K562 (cell line): ENCODE measurements around the gene RNASEH2A. TPM values are rescaled to one million over a fixed set of nuclear protein-coding genes. Genes with fewer than 3 reads are reported as not detected.
A peak's percentile ranks its signal among the peaks of the same experiment; 100 is the strongest.

Experiments
- ELF4 ChIP-seq: fragments of 450-650 bp; formaldehyde crosslinking; IDR thresholded peaks from 2 replicates; pipeline ENCODE4 v1.4.0; 2022; ENCODE audit warnings: missing genetic modification characterization
- EZH2 ChIP-seq: IDR thresholded peaks from 2 replicates; pipeline ENCODE4 v1.6.1; 2012; ENCODE audit warnings: low read depth, mild to moderate bottlenecking, inconsistent platforms, low read length, borderline replicate concordance
- JUNB ChIP-seq: fragments of 450-650 bp; formaldehyde crosslinking; conservative IDR thresholded peaks from 2 replicates; pipeline ENCODE4 v1.4.0; 2020; ENCODE audit warnings: mild to moderate bottlenecking
- KAT2B ChIP-seq: IDR thresholded peaks from one replicate; pipeline ENCODE4 v1.6.1; 2012; ENCODE audit warnings: low read depth, mild to moderate bottlenecking, control low read depth, inconsistent platforms, low read length, moderate library complexity
- KDM2B ChIP-seq: fragments of 250-450 bp; sonication (Bioruptor Pico); IDR thresholded peaks from 2 replicates; pipeline ENCODE4 v1.8.0; 2021; ENCODE audit warnings: mild to moderate bottlenecking, moderate library complexity
- NEUROD1 ChIP-seq: fragments of 150-350 bp; IDR thresholded peaks from 2 replicates; pipeline ENCODE4 v1.6.1; 2014; ENCODE audit warnings: borderline replicate concordance, low read length, low read depth; ENCODE audit not compliant: partially characterized antibody
- NONO ChIP-seq, 2 experiments: fragments of 200-400 bp in 1 of 2; fragments of 450-650 bp in 1 of 2; formaldehyde crosslinking in 1 of 2; IDR thresholded peaks; 2 replicates each; pipeline ENCODE4 v1.6.1; 2017; ENCODE audit warnings: low read depth in 2 of 2, mild to moderate bottlenecking in 2 of 2, moderate library complexity in 2 of 2, low read length in 1 of 2
- RFX7 ChIP-seq: fragments of 250-450 bp; sonication (Bioruptor Pico); IDR thresholded peaks from 2 replicates; pipeline ENCODE4 v1.5.1; 2021; ENCODE audit warnings: mild to moderate bottlenecking
- RNF2 ChIP-seq: sonication (generic); IDR thresholded peaks from 2 replicates; pipeline ENCODE4 v1.6.1; 2016
- TAL1 ChIP-seq: fragments of 450-650 bp; IDR thresholded peaks from 2 replicates; pipeline ENCODE4 v1.6.1; 2016; ENCODE audit warnings: mild to moderate bottlenecking
- XRCC3 ChIP-seq: fragments of 450-650 bp; IDR thresholded peaks from 2 replicates; pipeline ENCODE4 v1.6.1; 2017; ENCODE audit warnings: mild to moderate bottlenecking, moderate library complexity
- ZKSCAN3 ChIP-seq: fragments of 250-450 bp; sonication (Bioruptor Pico); IDR thresholded peaks from 2 replicates; pipeline ENCODE4 v1.4.0; 2020
- ZNF232 ChIP-seq: sonication (generic); formaldehyde crosslinking; IDR thresholded peaks from 2 replicates; pipeline ENCODE4 v1.8.0; 2022; ENCODE audit warnings: mild to moderate bottlenecking, missing genetic modification reagents
- ZNF408 ChIP-seq: fragments of 250-450 bp; sonication (Bioruptor Pico); IDR thresholded peaks from 2 replicates; pipeline ENCODE4 v1.4.0; 2020; ENCODE audit warnings: low read depth, mild to moderate bottlenecking, moderate library complexity
- ZNF445 ChIP-seq: fragments of 250-450 bp; sonication (Bioruptor Pico); IDR thresholded peaks from 2 replicates; pipeline ENCODE4 v1.4.0; 2020; ENCODE audit warnings: low read depth, mild to moderate bottlenecking, moderate library complexity
- ZNF696 ChIP-seq: fragments of 250-450 bp; sonication (Bioruptor Pico); conservative IDR thresholded peaks from 2 replicates; pipeline ENCODE4 v1.4.0; 2020; ENCODE audit warnings: mild to moderate bottlenecking, moderate library complexity
- polyA plus RNA-seq, 8 experiments: library from polyadenylated mRNA; depleted of rRNA in 4 of 8; stranded (reverse) in 5 of 8; unstranded in 3 of 8; fragments of >200 nt; fragmentation: Nextera tagmentation in 2 of 8; fragmentation: Illumina TruSeq in 1 of 8; extraction: Ambion mirVana in 2 of 8; extraction: Trizol in 1 of 8; gene quantifications; 2 replicates each; pipeline versions ENCODE4 v1.2.1 to v1.2.3, GENCODE V29; 2011 to 2014; ENCODE audit warnings: inconsistent platforms in 1 of 8, missing spikeins in 1 of 8
- total RNA-seq, 7 experiments: library from RNA; depleted of rRNA in 6 of 7; stranded (reverse); fragments of >200 nt in 6 of 7; fragmentation: Illumina TruSeq in 2 of 7; extraction: Trizol in 2 of 7; gene quantifications; 2 replicates each; pipeline versions ENCODE4 v1.2.1 to v1.2.3, GENCODE V29; 2011 to 2021; ENCODE audit warnings: low replicate concordance in 1 of 7
- TF ChIP-seq, protein P1 (sequence below): fragments of 450-650 bp; IDR thresholded peaks from 2 replicates; pipeline ENCODE4 v1.6.1; 2014; ENCODE audit warnings: low read depth, mild to moderate bottlenecking, moderate library complexity, borderline replicate concordance
- TF ChIP-seq, protein P2 (sequence below): fragments of 450-650 bp; IDR thresholded peaks from 2 replicates; pipeline ENCODE4 v1.6.1; 2016; ENCODE audit warnings: borderline replicate concordance
- TF ChIP-seq, protein P3 (sequence below): fragments of 450-650 bp; IDR thresholded peaks from 2 replicates; pipeline ENCODE4 v1.6.1; 2018; ENCODE audit warnings: mild to moderate bottlenecking, low read depth; ENCODE audit not compliant: partially characterized antibody

The RNASEH2A gene
- total and polyA plus RNA-seq, 9 of the 15 experiments (the other 6 are each of a cell fraction or from before 2014, with no cell fraction given): 22.3 to 78.0 (median 61.7) TPM

GRCh38 chr19:12796146-12797071, 10.0 kb upstream of the RNASEH2A start (continued):
- TF ChIP-seq RFX7 (CRISPR knock-in tag) (no peak), XRCC3 (no peak), EZH2 (no peak), ZNF445 (CRISPR knock-in tag) (no peak), JUNB (CRISPR knock-in tag) (no peak), KDM2B (CRISPR knock-in tag) (no peak), NEUROD1 (peak; percentile 37), ZNF408 (CRISPR knock-in tag) (no peak), ELF4 (CRISPR knock-in tag) (no peak), ZNF696 (0 out of 2 replicates have a peak, but pooled peaks have one; percentile 30), ZKSCAN3 (CRISPR knock-in tag) (no peak), NONO (IDR thresholded peaks at IDR 0.05; ENCODE audit: low read depth in 2 of 2, low read length in 1 of 2) (peak in 1 of 2 experiments; percentile 45; a peak in 1 of 4 replicates), KAT2B (no peak), TAL1 (no peak), RNF2 (no peak), ZNF232 (CRISPR knock-in tag) (no peak)
- TF ChIP-seq, protein P1, sequence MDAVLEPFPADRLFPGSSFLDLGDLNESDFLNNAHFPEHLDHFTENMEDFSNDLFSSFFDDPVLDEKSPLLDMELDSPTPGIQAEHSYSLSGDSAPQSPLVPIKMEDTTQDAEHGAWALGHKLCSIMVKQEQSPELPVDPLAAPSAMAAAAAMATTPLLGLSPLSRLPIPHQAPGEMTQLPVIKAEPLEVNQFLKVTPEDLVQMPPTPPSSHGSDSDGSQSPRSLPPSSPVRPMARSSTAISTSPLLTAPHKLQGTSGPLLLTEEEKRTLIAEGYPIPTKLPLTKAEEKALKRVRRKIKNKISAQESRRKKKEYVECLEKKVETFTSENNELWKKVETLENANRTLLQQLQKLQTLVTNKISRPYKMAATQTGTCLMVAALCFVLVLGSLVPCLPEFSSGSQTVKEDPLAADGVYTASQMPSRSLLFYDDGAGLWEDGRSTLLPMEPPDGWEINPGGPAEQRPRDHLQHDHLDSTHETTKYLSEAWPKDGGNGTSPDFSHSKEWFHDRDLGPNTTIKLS: 0 out of 2 replicates have a peak, but pooled peaks have one; percentile 24
- TF ChIP-seq, protein P2, sequence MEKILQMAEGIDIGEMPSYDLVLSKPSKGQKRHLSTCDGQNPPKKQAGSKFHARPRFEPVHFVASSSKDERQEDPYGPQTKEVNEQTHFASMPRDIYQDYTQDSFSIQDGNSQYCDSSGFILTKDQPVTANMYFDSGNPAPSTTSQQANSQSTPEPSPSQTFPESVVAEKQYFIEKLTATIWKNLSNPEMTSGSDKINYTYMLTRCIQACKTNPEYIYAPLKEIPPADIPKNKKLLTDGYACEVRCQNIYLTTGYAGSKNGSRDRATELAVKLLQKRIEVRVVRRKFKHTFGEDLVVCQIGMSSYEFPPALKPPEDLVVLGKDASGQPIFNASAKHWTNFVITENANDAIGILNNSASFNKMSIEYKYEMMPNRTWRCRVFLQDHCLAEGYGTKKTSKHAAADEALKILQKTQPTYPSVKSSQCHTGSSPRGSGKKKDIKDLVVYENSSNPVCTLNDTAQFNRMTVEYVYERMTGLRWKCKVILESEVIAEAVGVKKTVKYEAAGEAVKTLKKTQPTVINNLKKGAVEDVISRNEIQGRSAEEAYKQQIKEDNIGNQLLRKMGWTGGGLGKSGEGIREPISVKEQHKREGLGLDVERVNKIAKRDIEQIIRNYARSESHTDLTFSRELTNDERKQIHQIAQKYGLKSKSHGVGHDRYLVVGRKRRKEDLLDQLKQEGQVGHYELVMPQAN: 0 out of 2 replicates have a peak, but pooled peaks have one; percentile 34
- TF ChIP-seq, protein P3, sequence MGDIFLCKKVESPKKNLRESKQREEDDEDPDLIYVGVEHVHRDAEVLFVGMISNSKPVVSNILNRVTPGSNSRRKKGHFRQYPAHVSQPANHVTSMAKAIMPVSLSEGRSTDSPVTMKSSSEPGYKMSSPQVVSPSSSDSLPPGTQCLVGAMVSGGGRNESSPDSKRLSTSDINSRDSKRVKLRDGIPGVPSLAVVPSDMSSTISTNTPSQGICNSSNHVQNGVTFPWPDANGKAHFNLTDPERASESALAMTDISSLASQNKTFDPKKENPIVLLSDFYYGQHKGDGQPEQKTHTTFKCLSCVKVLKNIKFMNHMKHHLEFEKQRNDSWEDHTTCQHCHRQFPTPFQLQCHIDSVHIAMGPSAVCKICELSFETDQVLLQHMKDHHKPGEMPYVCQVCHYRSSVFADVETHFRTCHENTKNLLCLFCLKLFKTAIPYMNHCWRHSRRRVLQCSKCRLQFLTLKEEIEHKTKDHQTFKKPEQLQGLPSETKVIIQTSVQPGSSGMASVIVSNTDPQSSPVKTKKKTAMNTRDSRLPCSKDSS: no peak
